ENCODE measurements around the gene ATP9A. TPM values are rescaled to one million over a fixed set of nuclear protein-coding genes. Genes with fewer than 3 reads are reported as not detected.
A peak's percentile ranks its signal among the peaks of the same experiment; 100 is the strongest.

ATP9A gene
- total RNA-seq, 1 experiment from 2014 or later: 16.8 TPM

- Histone ChIP-seq H3K79me2 (ENCODE audit: insufficient read depth, low read length) (no peaks in the 10 kb centered on the region), H3K9me3 (ENCODE audit: control insufficient read depth in 1 of 2, insufficient read depth in 1 of 2, low read depth in 1 of 2, low read length in 2 of 2) (no peaks in the 10 kb centered on the region), H3K27me3 (ENCODE audit: insufficient read depth, low read length) (no peaks in the 10 kb centered on the region), H3K9me2 (ENCODE audit: insufficient read depth) (no peaks in the 10 kb centered on the region), H3K36me3 (ENCODE audit: control insufficient read depth in 1 of 2, insufficient read depth in 2 of 2, low read length in 2 of 2) (no peaks in the 10 kb centered on the region), H3K27ac (ENCODE audit: low read depth, low read length) (no peak overlapping the region), H3K4me2 (ENCODE audit: low read length) (peak overlapping the region; percentile 64), H3K4me1 (ENCODE audit: control insufficient read depth in 1 of 2, insufficient read depth in 2 of 2, low read length in 2 of 2) (peaks cover 10 to 49% of the 10 kb centered on the region in 2 experiments; a peak in 3 of 4 replicates), H3K9ac (ENCODE audit: low read length) (peak overlapping the region; percentile 36), H2AFZ (ENCODE audit: low read depth, low read length, poor library complexity, severe bottlenecking) (peak overlapping the region; percentile 75), H4K20me1 (ENCODE audit: insufficient read depth) (no peaks in the 10 kb centered on the region), H3K4me3 (replicated peaks in 1 of 2; ENCODE audit: low read depth in 1 of 2, low read length in 2 of 2) (peak overlapping the region in 1 of 2 experiments; percentile 26; a peak in 1 of 4 replicates)
- peak; percentile 74 to 86 (median 84); a peak in 5 of 6 replicates for TF ChIP-seq CTCF (IDR thresholded peaks at IDR 0.05 in 2 of 3, conservative IDR thresholded peaks at IDR 0.05 in 1 of 3; ENCODE audit: borderline replicate concordance in 1 of 3, insufficient read depth in 1 of 3, low read depth in 2 of 3, low read length in 2 of 3)
- peak; percentile 94 for TF ChIP-seq RAD21 (IDR thresholded peaks at IDR 0.05; ENCODE audit: low read depth)
- no peak for TF ChIP-seq YY1 (IDR thresholded peaks at IDR 0.05; ENCODE audit: extremely low read depth, insufficient replicate concordance, low read depth, low read length)
- ATAC-seq (peak; percentile 85), DNase-seq (ENCODE audit: low read depth, low spot score) (peak; percentile 52)
- intact Hi-C loops (cut with micrococcal nuclease): loop anchor here (1.0 to 2.0 kb wide), 3 partner anchors 327 to 444 kb away; no protein-coding TSS in a partner anchor
- RAD21 ChIA-PET (ENCODE audit: low non-redundant PET in 1 of 2, low total read pairs in 2 of 2, uncharacterized antibody in 2 of 2, unreplicated experiment in 2 of 2): no interaction called here
- no TSS peak for BruUV-seq (replicated peaks)
- CTCF ChIA-PET: interaction anchor here (0.8 to 1.9 kb wide), 5 partner anchors 12 to 444 kb away, joined by 3 to 6 read pairs (median 4); no protein-coding TSS in a partner anchor
- POLR2A ChIA-PET: no interaction called here
Measured at GRCh38 chr20:51639206-51639832, 128.9 kb downstream of the ATP9A start.

- H3K27me3 ChIP-seq (ENCODE audit: insufficient read depth, low read length): no peaks in the 10 kb centered on the region
- no peaks in the 10 kb centered on the region for H3K36me3 ChIP-seq (ENCODE audit: control insufficient read depth in 1 of 2, insufficient read depth in 2 of 2, low read length in 2 of 2)
- H2AFZ ChIP-seq (ENCODE audit: low read depth, low read length, poor library complexity, severe bottlenecking): no peak overlapping the region
- no peak overlapping the region for H3K4me3 ChIP-seq (replicated peaks in 1 of 2; ENCODE audit: low read depth in 1 of 2, low read length in 2 of 2)
- H3K9me2 ChIP-seq (ENCODE audit: insufficient read depth): no peaks in the 10 kb centered on the region
- no peak overlapping the region for H3K4me2 ChIP-seq (ENCODE audit: low read length)
- RAD21 ChIA-PET (ENCODE audit: low non-redundant PET in 1 of 2, low total read pairs in 2 of 2, uncharacterized antibody in 2 of 2, unreplicated experiment in 2 of 2): no interaction called here
- H4K20me1 ChIP-seq (ENCODE audit: insufficient read depth): no peaks in the 10 kb centered on the region
- DNase-seq (ENCODE audit: low read depth, low spot score) (no peak), ATAC-seq (no peak)
- no peaks in the 10 kb centered on the region for H3K79me2 ChIP-seq (ENCODE audit: insufficient read depth, low read length)
- POLR2A ChIA-PET: no interaction called here
- H3K4me1 ChIP-seq (ENCODE audit: control insufficient read depth in 1 of 2, insufficient read depth in 2 of 2, low read length in 2 of 2): peaks cover 31 to 63% of the 10 kb centered on the region in 2 experiments
- no peak overlapping the region for H3K9ac ChIP-seq (ENCODE audit: low read length)
- BruUV-seq (replicated peaks): no TSS peak
- H3K27ac ChIP-seq (ENCODE audit: low read depth, low read length): no peak overlapping the region
- CTCF ChIA-PET: interaction anchor here (1.2 to 1.8 kb wide), 2 partner anchors 424 to 446 kb away, joined by 5 to 7 read pairs; no protein-coding TSS in a partner anchor
- intact Hi-C loops (cut with micrococcal nuclease): no loop called here
- H3K9me3 ChIP-seq (ENCODE audit: control insufficient read depth in 1 of 2, insufficient read depth in 1 of 2, low read depth in 1 of 2, low read length in 2 of 2): no peaks in the 10 kb centered on the region
- TF ChIP-seq MAX (IDR thresholded peaks at IDR 0.05): no peak
- TF ChIP-seq REST (IDR thresholded peaks at IDR 0.05; ENCODE audit: low read depth): no peak
- no peak for TF ChIP-seq ZFX (IDR thresholded peaks at IDR 0.05)
- no peak for TF ChIP-seq CBX3 (IDR thresholded peaks at IDR 0.05; ENCODE audit: low read depth)
- TF ChIP-seq CEBPB (IDR thresholded peaks at IDR 0.05; ENCODE audit: low read depth): no peak
- TF ChIP-seq CTCF (IDR thresholded peaks at IDR 0.05 in 2 of 3, conservative IDR thresholded peaks at IDR 0.05 in 1 of 3; ENCODE audit: borderline replicate concordance in 1 of 3, insufficient read depth in 1 of 3, low read depth in 2 of 3, low read length in 2 of 3): no peak
- TF ChIP-seq JUND (IDR thresholded peaks at IDR 0.05): no peak
- no peak for TF ChIP-seq ELF1 (IDR thresholded peaks at IDR 0.05; ENCODE audit: borderline replicate concordance, low read depth)
- TF ChIP-seq RAD21 (IDR thresholded peaks at IDR 0.05; ENCODE audit: low read depth): no peak
Measured at GRCh38 chr20:51637241-51637640, 130.9 kb downstream of the ATP9A start.

Measured in HCT116 (cell line).